Prostate gland (tissue), 2 donors: ENCODE data around the gene RGS10.

ENCODE experiments used
- CTCF ChIP-seq, 4 experiments: fragments of 200-600 bp in 2 of 4; fragments of 450-650 bp in 2 of 4; sonication (generic) in 2 of 4; IDR thresholded peaks; 1 replicate in 3 of 4; 2 replicates in 1 of 4; pipeline ENCODE4 v1.5.1; 2016 to 2019; ENCODE audit warnings: antibody characterized with exemption in 4 of 4, mild to moderate bottlenecking in 2 of 4, moderate library complexity in 2 of 4
- POLR2A ChIP-seq: fragments of 450-650 bp; IDR thresholded peaks from one replicate; pipeline ENCODE4 v1.6.1; 2016; ENCODE audit warnings: antibody characterized with exemption, mild to moderate bottlenecking

- TF ChIP-seq POLR2A (no peak), CTCF (IDR thresholded peaks at IDR 0.05) (no peak)
These were observed 26.9 kb downstream of the RGS10 start for GRCh38 chr10:119515511-119516045.
